HG03378 (cell line): ENCODE results near the gene C16orf95.

Experiments
- ATAC-seq: cut with Tn5 transposase; IDR thresholded peaks from one replicate; pipeline ENCODE4 v1.9.1; 2021; ENCODE audit warnings: mild to moderate bottlenecking, moderate library complexity; ENCODE audit not compliant: unreplicated experiment

Gene C16orf95

DNA sequence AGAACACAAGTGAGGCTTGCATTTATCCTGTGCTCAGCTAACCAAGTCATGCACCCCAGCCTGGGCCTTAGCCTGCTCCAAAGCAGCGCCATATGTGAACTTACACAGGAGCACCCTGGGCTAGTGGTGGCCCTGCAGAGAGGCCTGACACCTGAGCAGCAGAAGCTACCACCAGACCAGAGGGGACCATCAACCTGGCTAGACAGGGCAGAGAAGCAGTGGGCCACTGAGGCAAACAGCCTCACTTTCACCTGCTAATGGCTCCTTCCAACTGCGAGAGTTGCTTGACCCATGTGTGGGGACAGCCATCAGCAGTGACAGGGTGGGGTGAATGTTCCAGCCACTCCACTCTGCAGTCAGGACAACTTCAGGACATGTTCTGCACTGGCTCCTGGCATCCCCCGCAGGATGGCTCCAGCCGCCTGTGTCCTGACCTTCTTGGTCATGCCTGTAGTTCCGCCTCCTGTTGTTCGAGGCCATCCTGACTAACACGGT, 2.9 kb upstream of the C16orf95 start:
- no peak for ATAC-seq

DNA sequence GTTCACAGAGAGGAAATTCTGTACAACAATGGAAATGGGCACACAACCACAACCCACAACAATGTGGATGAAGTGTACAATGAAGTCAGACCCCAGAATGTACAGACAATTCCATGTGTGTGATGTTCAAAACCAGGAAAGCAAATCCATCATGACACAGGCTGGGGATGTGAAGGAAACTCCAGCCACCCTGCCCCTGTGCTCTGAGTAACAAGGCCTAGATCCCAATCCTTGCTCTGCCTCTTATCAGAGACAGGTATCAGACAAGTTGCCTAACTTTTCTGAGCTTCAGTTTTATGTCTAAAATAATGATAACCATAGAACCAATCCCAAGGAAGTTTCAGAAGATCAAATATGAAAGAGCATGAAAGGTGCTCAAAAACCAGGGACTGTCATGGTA, 1.8 kb upstream of the C16orf95 start:
- ATAC-seq = no peak

DNA sequence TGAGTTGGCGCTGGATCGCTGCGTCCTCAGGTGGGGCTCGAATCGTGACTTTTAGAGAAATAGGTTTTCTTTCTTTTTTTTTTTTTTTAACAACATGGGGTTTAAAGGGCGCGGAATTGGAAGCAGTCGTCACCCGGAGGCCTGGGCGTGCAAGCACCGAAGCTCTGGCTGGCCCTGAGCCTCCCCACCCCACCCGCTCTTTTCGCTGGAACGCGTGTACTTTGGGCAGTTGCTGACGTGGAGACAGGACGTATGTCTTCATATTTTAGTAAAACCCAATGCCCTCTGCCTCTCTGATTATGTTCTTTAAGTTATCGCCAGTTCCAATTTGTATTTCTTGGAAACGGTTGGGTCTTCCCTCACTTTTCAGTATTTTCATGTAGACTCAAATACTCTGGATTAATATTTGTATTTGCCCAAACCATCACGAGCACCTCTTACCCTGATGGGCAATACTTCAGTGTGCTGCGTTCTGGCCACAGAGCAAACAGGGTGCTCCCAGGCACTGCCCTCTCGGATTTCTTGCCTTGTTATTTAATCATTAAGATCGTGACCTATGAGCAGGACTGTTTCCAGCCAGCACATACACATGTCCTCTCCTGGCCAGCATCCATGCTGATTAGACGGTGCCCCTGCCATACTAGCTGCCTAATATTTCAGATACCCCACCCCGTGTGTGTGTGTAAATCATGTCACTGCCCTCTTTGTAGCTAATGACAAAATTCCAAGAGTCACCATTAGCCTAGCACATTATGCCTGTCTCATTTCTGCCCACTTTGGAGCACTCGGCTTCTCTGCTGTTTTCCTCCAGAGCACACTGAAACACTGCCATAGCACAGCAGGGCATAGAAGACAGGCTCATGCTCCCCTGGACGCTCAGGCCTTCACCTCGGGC, 805 bp upstream of the C16orf95 start:
- ATAC-seq = no peak

DNA sequence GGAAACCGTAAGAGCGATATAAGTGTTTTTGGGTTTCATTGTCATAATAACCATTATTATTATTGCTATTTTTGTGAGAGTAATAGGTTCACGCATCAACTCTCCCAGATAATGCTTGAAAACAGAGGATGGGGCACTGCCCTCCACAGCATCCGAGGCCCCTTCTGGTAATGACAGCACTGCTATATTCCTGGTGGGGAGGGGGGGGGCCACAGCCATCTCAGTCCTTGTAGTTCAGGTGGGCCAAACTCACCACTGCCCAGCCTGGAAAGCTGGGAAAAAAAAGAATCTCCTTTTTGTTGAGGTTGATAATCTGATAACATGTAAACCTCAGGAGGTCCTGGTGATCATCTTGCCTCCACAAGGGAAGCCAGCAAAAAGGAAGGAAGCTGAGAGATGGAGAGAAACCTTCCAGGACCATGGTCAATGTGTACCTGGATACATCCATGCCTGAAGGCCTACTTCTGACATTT, 706 bp downstream of the C16orf95 start:
- ATAC-seq = no peak

DNA sequence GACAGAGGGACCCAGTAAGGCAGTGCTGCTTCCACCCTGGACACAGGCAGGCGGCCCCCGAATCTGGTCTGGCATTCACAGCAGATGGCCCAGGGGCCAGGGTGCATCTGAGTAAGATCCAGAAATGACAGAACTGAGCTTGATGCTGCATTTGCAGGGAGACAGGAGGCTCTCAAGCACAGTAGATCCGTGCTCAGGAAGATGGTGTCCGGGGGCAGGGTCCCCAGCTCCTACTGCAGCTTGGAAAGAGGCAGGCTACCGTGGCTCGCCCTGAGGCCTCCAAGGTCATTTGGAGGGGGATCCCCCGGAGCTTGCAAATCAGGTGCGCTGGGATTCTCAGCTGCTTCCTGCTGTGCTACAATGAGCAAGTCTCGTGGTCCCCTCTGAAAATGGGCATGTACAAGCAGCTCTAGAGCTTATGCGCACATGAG, 2.2 kb downstream of the C16orf95 start:
- ATAC-seq = no peak

DNA sequence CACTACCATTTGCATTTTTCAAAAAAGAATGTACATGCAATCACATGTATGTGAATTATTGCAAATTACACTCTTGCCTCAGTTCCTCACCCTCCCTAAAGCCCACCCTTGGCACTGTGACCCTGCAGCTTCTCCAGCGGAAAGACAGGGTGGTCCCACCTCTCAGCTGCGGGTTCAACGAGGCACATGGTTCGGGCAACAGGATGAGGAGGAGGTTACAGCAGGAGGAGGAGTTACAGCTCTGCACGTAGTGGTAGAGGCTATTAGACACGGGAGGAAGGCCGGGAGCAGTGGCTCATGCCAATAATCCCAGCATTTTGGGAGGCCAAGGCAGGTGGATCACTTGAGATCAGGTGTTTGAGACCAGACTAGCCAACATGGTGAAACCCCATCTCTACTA, 5.2 kb downstream of the C16orf95 start:
- ATAC-seq = no peak

DNA sequence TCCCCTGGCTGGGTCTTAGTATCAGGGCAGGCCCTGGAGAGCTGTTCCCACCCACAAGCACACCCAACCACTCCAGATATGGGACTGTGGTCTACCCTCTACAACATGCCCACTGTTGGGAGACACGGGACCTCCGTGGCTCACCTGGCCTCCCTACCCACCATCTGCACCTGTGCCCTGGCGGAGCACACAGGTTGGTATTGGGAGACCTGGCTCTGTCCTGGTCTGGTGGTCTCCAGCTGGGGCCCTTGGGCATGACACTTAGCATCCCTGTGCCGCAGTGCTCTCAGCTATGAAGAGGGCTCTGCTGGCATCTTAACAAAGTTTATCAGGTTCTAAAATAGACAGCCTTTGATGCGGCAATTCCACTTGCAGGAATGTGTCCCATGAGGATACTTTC, 5.8 kb downstream of the C16orf95 start:
- no peak for ATAC-seq

DNA sequence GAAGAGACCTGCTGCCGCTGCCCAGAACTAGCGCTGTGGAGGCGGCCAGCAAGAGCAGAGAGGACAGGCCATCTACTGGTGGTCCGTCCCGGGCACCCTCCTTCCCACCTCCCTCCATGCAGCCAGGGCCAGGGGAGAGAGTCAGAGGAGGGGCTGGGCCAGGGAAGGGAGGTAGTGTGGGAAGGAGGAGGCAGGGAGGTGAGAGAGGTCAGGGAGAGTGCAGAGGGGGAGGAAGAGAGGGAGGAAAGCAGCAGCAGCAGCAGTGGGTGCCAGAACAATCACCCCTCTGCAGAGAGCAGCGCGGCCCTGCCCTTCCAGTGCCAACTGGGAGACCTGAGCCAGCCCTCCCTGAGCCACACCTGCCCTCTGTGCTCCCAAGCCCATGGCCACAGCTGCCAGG, 6.6 kb downstream of the C16orf95 start:
- no peak for ATAC-seq

DNA sequence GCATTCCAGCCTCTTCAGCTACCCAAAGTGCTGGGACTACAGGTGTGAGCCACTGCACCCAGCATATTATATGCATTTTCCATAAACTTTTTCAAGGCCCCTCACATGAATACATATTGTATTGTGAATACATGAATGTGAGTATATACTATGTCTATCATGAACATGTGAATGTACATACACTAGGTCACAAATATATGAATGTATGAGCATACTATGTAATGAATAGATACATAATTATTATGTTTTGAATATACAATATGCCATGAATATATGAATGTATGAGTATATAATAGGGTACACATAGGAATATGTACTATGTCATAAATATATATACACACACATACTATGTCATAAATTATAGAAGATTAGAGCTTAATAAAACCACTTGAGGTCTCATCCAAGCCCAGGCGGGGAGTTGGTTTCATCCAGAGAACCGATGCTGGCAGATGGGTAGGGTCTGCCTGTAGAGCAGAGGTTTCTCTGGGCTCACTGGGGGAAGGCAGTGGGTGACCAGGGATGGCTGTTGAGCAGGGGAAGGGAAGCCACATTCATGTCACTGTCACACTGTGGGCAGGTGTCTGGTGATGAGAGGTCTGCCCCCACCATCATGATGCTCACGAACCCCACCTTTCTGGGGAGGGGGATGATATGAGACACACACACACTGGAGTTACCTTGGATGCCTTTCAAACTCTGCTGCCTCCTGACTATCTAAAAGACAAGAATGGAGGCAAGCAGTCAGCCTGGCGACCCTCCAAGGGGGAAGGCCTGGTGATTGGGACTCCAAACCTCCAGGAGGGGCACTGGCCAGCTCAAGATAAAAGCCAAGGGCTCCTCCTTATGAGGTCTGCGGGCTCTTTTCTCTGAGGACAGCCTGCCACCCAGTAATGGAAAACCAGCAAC, 7.3 kb downstream of the C16orf95 start:
- no peak for ATAC-seq

DNA sequence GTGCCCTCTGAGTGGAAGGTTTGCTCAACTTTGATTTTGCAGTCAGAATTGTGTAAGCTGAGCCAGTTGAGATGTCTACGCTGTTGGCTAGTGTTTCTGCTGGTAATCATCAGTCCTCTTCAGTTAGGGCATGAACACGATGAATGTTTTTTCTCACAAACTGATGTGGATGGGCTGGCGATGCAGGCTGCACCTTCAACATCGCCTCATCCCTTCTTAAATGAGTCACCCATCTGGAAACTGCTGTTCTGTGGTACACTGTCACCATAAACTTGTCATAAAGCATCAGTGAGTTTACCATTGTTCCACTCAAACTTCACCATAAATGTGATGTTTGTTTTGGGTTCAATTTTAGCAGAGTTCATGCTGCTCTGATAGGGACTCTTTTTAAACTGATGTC, 8.4 kb downstream of the C16orf95 start:
- no peak for ATAC-seq

DNA sequence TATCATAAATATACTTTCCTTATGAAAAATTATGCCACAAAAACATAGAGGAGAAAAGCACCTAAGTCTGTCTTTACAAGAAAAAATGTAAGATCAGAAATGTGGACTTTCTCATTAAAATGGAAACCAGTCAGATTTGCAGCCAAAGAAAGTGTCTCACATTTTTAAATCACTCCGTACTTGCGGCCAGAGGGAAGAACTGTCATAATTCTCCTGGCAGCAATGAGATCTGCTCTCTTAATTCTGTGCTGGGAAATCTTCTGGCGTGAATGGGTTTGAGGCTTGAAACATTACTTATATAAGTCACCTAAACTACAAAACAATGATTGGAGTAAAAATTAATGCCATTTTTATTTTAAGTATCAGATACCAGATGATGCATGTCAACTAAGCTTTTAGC, 10.7 kb downstream of the C16orf95 start:
- no peak for ATAC-seq

DNA sequence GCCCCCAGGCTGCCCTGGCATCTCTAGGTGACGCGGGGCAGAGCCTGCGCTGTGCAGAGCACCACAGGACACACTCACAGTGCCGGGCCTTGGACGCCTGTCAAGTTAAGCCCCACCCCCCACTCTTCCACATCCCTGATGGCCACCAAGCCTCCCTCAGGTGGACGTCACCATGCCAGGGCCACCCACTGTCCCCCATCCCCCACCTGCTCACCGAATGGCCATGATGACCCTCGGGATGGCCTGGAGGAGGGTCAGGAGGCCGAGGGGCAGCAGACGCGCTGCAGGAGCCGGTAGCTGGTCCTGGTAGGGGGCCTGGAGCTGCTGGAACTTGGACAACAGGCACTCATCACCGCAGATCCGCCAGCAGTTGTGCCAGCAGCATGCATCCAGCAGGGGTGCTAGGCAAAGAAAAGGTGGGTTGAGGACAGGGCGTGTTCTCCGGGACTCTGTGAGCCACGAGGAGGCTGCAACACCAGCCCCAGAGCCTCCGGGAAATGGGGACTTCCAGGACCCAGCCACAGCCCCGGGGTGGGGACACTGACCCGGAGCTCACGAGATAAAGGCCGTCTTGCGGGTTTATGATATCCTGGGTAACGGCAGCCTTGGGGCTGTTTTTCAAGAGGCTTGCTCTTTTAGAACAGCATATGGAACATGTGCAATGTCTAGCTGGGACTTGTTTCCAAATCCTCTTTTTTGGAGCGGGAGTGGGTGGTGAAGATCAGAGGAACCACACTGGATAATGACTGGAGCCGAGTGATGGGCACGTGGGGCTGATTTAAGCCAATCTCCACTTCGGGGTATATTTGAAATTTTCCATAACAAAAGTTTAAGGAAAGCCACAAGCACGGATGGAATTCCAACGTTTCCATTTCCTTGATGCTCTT, 11.4 kb downstream of the C16orf95 start:
- ATAC-seq = no peak

DNA sequence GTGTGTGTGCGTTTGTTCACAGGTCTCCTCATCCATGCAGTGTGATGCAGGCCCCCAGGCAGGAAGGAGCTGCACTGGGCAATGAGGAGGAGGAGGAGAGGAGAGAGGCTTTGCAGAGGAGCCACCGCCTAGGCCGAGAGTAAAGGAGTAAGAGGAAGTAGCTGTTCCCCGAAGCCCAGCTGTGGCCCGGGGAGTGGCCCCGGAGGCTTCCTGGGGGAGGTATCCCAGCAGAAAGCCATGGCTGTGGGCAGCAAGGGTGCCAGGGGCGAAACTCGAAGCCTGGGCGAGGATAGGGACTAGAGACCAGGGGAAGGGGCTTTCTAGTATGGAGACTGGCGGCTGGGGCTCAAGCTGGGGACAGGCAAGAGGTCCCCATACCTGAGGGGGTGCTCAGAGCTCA, 12.2 kb downstream of the C16orf95 start:
- ATAC-seq = no peak

DNA sequence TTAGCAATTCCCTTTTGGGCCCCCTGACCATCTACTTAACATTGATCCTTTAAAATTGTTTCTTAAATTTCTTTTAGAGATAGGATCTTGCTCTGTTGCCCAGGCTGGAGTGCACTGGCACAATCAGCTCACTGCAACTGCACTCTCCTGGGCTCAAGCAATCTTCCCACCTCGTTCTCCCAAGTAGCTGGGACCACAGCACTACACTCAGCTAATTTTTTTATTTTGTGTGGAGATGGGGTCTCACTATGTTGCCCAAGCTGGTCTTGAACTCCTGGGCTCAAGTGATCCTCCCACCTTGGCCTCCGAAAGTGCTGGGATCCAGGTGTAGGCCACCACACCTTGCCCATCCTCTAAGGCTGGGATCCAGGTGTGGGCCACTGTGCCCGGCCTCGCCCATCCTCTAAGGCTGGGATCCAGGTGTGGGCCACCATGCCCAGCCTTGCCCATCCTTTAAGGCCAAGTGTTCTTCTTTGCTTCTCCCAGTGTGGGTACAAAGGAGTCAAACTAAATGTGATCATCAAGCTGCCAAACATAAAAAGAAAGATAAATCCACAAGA, 13.2 kb downstream of the C16orf95 start:
- ATAC-seq = no peak

DNA sequence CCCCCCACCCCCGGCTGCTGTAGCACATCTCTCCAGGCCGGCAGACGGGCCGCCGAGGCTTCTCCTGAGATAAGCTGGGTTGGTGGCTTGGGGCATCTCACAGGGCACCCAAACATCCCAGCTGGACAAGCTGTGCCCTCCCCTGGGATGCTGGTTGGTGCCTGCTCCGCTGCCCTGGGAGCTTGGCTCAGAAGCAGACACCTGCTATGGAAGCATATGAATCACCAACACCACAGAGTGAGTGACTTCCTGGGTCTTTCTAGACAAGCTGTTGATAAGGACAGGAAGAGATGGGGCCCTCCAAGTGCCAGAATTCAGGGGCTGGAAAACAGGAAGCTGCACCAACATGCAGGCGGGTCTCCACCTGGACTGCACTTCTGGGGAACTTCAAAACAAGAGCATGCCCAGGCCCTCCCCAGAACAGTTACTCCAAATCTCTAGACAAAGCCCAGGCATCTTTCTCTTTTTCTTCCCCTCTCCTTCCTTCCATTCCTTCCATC, 13.7 kb downstream of the C16orf95 start:
- ATAC-seq = no peak

DNA sequence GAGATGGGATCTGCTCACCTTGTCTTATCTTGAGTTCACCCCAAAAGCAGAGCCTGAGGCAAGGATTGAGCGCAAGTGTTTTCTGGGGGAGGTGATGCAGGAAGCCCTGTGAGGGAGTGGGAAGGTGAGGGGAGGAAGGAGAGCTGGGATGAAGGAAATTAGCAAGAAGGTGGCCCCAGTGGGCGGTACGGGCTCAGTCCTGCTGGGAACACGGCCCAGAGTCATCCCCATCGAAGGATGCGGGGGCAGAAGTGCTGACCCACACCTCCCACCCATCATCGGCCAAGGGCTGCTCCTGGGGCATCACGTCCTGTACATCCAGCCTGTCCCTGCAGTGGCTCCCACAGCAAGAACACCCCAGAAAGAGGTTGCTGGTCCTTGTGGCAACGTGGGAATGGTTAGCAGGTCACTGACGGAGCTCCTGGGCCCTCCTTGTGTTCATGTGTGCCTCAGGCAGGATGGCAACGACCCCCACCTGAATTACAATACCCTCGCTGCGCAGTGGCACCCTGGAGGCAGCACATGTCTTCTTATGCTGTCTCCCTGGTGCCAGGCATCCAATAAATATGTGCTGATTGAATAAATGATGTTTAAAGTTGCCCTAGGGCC, 18.2 kb downstream of the C16orf95 start:
- ATAC-seq = no peak

DNA sequence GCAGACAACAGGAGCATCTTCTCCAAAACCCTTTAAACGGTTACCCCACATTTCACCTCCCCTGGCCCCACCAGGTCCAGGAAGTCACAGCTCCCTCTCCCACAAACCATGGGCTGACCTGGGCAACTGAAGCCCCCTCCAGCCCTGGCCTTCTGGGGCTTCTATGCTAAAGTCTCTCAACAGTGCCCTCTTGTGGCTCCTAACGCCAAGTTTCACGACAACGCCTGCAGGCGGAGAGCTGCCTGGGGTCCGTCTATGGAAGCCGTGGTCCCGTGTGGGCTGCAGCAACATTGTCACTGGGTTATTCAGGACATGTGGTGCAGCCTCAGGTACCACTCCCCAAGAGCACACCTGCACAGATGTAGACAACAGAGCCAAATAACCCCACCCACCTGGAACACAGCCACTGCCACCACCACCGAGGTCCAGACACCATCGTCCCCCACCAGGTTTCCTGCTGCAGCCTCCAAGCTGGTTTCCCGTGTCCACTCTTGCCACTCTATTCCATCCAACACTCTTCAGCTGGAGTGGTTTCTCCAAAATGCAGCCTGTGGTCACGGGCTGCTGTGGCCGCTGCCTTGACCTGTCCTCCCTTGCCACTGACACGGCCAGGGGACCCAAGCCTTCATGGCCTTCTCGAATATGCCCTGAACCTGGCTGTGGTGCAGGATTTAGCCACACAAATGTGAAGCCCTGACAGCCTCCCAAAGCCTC, 19.1 kb downstream of the C16orf95 start:
- no peak for ATAC-seq

DNA sequence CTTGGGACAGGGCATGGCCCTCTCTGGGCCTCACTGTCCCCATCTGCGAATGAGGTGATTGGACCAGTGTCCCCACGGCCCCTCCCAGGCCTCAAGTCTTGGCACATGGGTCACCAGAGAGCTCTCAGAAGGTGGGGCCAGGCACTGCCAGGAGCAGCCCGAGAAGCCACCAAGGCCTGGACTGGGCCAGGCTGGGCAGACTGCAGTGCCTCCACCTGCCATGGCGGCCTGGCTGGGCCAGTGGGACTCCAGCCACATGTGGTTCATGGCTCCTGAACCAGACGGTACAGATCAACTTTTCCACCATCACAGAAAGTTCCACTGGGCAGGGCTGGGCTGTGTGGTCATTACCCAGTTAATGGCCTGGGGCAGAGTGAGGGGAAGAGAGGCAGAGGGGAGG, 19.8 kb downstream of the C16orf95 start:
- ATAC-seq = no peak
